ENCODE measurements around the gene POLR2I.
"Not testable (repeated sequence)": the region's sequence is repeated elsewhere in the genome, so short reads cannot be mapped to it uniquely, and the experiment has no call there.

POLR2I gene

GRCh38 chr19:36099166-36099785, 15.4 kb downstream of the POLR2I start:
- DNase-seq: no peak

GRCh38 chr19:36097036-36097435, 17.6 kb downstream of the POLR2I start:
- no peak for DNase-seq

DNA sequence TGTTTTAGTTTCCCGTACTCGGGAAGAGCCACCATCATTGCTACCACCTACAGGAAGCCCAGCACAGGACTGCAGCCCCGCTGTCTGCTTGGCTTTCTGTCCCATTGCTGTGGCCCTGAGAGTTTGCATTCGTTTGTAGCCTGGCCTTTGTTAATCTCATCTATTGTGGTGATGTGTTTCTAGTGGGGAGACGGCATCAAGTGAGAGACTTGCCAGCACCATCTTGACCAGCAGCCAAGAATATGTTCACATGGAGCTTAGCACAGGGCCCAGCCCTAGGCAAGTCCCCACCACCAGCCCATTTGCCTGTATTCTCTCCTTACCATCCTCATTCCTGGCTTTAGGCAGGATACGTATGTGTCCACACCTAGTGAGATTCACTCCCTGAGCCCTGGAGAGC, 21.0 kb downstream of the POLR2I start:
- no peak for DNase-seq

GRCh38 chr19:36093146-36093662, 21.5 kb downstream of the POLR2I start:
- DNase-seq: no peak

- no peak for DNase-seq
These were observed 22.1 kb downstream of the POLR2I start for GRCh38 chr19:36092566-36092965.

GRCh38 chr19:36090910-36091695, 23.6 kb downstream of the POLR2I start:
- no peak for DNase-seq

GRCh38 chr19:36089847-36090246, 24.8 kb downstream of the POLR2I start:
- DNase-seq: no peak

DNA sequence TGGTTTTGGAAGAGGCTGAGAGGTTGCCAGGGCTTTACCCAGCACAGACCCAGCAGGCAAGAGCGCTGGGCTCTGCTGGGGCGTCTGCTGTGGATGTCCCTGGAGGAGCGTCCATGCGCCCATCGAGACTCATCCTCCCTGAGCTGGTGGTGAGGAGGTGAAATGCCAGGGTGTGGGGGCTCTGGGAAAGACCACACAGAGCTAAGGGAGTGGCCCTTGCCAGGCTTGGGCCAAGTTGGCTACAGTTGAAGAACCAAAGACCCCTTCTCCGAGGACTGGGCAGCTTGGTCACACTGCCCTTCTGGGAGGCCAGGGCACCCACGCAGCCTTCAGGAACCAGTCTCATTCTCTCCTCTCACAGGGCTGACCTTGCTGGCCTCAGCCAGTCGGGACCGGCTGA, 28.3 kb downstream of the POLR2I start:
- DNase-seq: no peak

GRCh38 chr19:36084231-36085009, 30.3 kb downstream of the POLR2I start:
- no peak for DNase-seq

- DNase-seq: no peak
These were observed 31.8 kb downstream of the POLR2I start for GRCh38 chr19:36082916-36083315.

GRCh38 chr19:36081894-36082293, 32.8 kb downstream of the POLR2I start:
- no peak for DNase-seq

GRCh38 chr19:36081385-36081784, 33.3 kb downstream of the POLR2I start:
- DNase-seq: no peak

GRCh38 chr19:36079389-36079945, 35.2 kb downstream of the POLR2I start:
- DNase-seq: no peak

GRCh38 chr19:36073121-36073876, 41.4 kb downstream of the POLR2I start:
- no peak for DNase-seq

DNA sequence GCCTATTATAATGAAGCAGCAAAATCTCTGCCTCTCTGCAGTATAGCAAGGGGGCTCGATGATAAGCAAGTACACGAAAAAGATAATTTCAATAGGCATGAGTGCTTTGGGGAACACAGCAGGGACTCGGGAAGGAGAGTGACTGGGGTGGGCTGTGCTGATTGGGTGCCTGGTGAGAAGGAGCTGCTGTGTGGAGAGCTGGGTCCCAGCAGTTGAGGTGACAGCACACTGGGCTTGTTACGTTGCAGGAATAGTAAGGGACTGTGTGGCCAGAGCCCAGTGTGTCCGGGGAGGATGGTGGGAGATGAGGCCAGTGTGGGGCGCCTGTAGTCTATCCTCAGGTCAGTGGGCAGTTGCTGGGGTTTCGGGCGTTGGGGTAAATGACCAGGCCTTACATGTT, 42.6 kb downstream of the POLR2I start:
- no peak for DNase-seq

DNA sequence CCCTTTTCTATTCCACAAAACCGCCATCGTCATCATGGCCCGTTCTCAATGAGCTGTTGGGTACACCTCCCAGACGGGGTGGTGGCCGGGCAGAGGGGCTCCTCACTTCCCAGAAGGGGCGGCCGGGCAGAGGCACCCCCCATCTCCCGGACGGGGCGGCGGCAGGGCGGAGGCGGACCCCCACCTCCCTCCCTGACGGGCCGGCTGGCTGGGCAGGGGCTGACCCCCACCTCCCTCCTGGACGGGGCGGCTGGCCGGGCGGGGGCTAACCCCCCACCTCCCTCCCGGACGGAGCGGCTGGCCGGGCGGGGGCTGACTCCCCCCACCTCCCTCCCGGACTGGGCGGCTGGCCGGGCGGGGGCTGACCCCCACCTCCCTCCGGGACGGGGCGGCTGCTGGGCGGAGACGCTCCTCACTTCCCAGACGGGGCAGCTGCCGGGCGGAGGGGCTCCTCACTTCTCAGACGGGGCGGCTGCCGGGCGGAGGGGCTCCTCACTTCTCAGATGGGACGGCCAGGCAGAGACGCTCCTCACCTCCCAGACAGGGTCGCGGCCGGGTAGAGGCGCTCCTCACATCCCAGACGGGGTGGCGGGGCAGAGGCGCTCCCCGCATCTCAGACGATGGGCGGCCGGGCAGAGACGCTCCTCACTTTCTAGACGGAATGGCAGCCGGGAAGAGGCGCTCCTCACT, 45.7 kb downstream of the POLR2I start:
- not testable (repeated sequence) for DNase-seq

DNA sequence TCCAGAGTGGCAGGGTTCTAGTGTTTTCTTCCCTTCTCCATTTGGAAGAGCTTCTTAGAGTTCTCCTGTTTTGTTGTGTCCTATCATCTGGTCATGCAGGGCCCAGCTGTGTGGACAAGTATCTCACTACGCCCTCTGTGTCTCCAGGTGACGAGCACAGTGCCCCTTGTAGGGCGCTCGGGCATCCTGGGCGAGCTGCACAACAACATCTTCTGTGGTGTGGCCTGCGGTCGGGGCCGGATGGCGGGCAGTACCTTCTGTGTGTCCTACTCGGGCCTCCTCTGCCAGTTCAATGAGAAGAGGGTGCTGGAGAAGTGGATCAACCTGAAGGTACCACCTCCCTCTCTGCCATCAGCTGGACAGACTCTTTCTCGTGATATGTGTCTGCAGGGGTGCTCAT, 47.0 kb downstream of the POLR2I start:
- DNase-seq: no peak

GRCh38 chr19:36064826-36065225, 49.8 kb downstream of the POLR2I start:
- no peak for DNase-seq

Data from NCI-H1105 (cell line).